MCF 10A (cell line): ENCODE measurements around the gene RNF114. TPM values are rescaled to one million over a fixed set of nuclear protein-coding genes. Genes with fewer than 3 reads are reported as not detected.

Experiments used
- BruUV-seq: library from RNA; stranded (reverse); fragments of 400-500 nt; replicated peaks from 2 replicates; lab custom pipeline; 2021; lab: Mats Ljungman, UMichigan
- CTCF ChIA-PET: fragments of 300-600 bp; sonication (Branson Sonifier 250); formaldehyde crosslinking; extraction: SDS; loops from one replicate; lab custom pipeline; 2021; ENCODE audit warnings: antibody characterized with exemption, inconsistent platforms; lab: Yijun Ruan, JAX
- POLR2A ChIA-PET: fragments of 300-600, 350-650 bp; sonication (Branson Sonifier 250); formaldehyde crosslinking; extraction: SDS; loops from one replicate; lab custom pipeline; 2020; ENCODE audit warnings: antibody characterized with exemption, inconsistent platforms; lab: Yijun Ruan, JAX
- DNase-seq: peaks from one replicate; pipeline ENCODE4 v3.0.0-alpha.2; 2018; ENCODE audit not compliant: unreplicated experiment
- H3K27ac Mint-ChIP-seq: one replicate; pipeline ENCODE4 v1.8.0; 2022; ENCODE audit warnings: mild to moderate bottlenecking, low read depth, mixed read lengths; ENCODE audit not compliant: unreplicated experiment
- H3K27me3 Mint-ChIP-seq: one replicate; pipeline ENCODE4 v1.8.0; 2022; ENCODE audit warnings: mixed read lengths; ENCODE audit not compliant: insufficient read depth, unreplicated experiment
- H3K36me3 Mint-ChIP-seq: one replicate; pipeline ENCODE4 v1.8.0; 2022; ENCODE audit warnings: mild to moderate bottlenecking, moderate library complexity, mixed read lengths; ENCODE audit not compliant: insufficient read depth, unreplicated experiment
- H3K4me1 Mint-ChIP-seq: one replicate; pipeline ENCODE4 v1.8.0; 2022; ENCODE audit warnings: mixed read lengths; ENCODE audit not compliant: insufficient read depth, unreplicated experiment
- H3K4me3 Mint-ChIP-seq: one replicate; pipeline ENCODE4 v1.8.0; 2022; ENCODE audit warnings: mild to moderate bottlenecking, moderate library complexity, mixed read lengths; ENCODE audit not compliant: unreplicated experiment
- H3K9me3 Mint-ChIP-seq: one replicate; pipeline ENCODE4 v1.8.0; 2022; ENCODE audit warnings: mixed read lengths; ENCODE audit not compliant: unreplicated experiment
- intact Hi-C: fragments of 100-400 bp; cut with micrococcal nuclease; formaldehyde crosslinking; loops from 2 replicates; pipeline ENCODE4 v1.14.1; 2022
- total RNA-seq: library from RNA; stranded (reverse); gene quantifications from 2 replicates; pipeline ENCODE4 v1.2.3, GENCODE V29; 2022
- TF ChIP-seq, protein P1 (sequence below): fragments of 200-600 bp; IDR thresholded peaks from one replicate; pipeline ENCODE4 v1.8.0; 2022; ENCODE audit warnings: antibody characterized with exemption, mild to moderate bottlenecking; ENCODE audit not compliant: unreplicated experiment

The RNF114 gene
- total RNA-seq, 1 experiment from 2014 or later, result 48.6 TPM

DNA sequence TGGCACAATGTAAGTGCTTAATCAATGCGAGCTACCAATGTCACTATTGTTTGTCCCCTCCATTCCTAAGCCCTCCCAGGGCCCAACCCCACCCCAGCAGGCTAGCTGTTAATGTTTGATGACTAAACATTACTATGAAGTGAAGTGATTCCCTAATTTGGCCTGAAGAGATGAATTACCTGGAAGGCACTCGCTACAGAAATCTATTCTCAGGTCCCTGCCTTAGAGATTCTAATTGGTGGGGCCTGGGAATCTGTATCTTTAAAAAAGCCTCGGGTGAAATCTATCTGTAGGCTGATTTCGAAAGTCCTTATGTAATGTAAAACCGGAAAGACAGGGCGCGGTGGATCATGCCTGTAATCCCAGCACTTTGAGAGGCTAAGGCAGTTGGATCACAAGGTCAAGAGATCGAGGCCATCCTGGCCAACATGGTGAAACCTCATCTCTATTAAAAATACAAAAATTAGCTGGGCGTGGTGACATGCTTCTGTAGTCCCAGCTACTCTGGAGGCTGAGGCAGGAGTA, 29.6 kb downstream of the RNF114 start:
- CTCF ChIA-PET, result interaction anchor here (0.6 to 5.5 kb wide), 10 partner anchors 8 to 501 kb away, joined by 3 to 67 read pairs (median 3); partner anchors contain the start of gene SNAI1
- Mint-ChIP-seq H3K4me1 (peaks cover 15% of the 10 kb centered on the region), H3K27me3 (no peaks in the 10 kb centered on the region), H3K4me3 (no peak overlapping the region), H3K27ac (no peak overlapping the region), H3K36me3 (no peaks in the 10 kb centered on the region), H3K9me3 (no peaks in the 10 kb centered on the region)
- TF ChIP-seq, protein P1, sequence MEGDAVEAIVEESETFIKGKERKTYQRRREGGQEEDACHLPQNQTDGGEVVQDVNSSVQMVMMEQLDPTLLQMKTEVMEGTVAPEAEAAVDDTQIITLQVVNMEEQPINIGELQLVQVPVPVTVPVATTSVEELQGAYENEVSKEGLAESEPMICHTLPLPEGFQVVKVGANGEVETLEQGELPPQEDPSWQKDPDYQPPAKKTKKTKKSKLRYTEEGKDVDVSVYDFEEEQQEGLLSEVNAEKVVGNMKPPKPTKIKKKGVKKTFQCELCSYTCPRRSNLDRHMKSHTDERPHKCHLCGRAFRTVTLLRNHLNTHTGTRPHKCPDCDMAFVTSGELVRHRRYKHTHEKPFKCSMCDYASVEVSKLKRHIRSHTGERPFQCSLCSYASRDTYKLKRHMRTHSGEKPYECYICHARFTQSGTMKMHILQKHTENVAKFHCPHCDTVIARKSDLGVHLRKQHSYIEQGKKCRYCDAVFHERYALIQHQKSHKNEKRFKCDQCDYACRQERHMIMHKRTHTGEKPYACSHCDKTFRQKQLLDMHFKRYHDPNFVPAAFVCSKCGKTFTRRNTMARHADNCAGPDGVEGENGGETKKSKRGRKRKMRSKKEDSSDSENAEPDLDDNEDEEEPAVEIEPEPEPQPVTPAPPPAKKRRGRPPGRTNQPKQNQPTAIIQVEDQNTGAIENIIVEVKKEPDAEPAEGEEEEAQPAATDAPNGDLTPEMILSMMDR, result no peak
- BruUV-seq, result no TSS peak
- DNase-seq, result no peak
- intact Hi-C loops, result no loop called here
- POLR2A ChIA-PET, result interaction anchor here (0.6 to 1.3 kb wide), 4 partner anchors 12 to 456 kb away, joined by 3 to 6 read pairs (median 4); no protein-coding TSS in a partner anchor

DNA sequence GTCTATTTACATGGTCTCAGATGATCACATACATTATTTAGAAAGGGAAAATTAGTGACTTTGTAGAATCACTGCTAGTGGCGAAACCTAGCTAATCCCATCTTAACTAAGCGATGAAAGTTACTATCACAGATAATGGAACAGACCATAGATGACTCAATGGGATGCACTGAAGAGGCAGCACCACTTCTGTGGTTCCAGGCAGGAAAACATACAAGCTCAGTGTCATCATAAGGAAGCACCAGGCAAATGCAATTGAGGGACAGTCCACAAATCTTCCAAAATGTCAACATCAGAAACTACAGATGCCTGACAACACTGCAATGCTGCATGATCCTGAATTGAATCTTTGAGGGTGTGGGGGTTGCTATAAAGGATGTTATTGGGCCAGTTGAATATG, 30.7 kb downstream of the RNF114 start:
- Mint-ChIP-seq H3K27ac (no peak overlapping the region), H3K27me3 (no peaks in the 10 kb centered on the region), H3K9me3 (no peaks in the 10 kb centered on the region), H3K36me3 (no peaks in the 10 kb centered on the region), H3K4me1 (peaks cover 15% of the 10 kb centered on the region), H3K4me3 (no peak overlapping the region)
- ChIA-PET CTCF (interaction anchor here (2.4 to 5.5 kb wide), 2 partner anchors 11 to 104 kb away, joined by 9 to 67 read pairs; no protein-coding TSS in a partner anchor), POLR2A (no interaction called here)
- intact Hi-C loops, result no loop called here
- DNase-seq, result no peak
- TF ChIP-seq, protein P1, result no peak
- no TSS peak for BruUV-seq

GRCh38 chr20:49969234-49969633, 33.0 kb downstream of the RNF114 start:
- ChIA-PET CTCF (interaction anchor here (0.6 to 14.3 kb wide), 3 partner anchors 10 to 99 kb away, joined by 4 to 582 read pairs (median 26); no protein-coding TSS in a partner anchor), POLR2A (interaction anchor here (1.0 kb wide), 2 partner anchors 10 to 111 kb away, joined by 3 to 6 read pairs; no protein-coding TSS in a partner anchor)
- Mint-ChIP-seq H3K27me3 (no peaks in the 10 kb centered on the region), H3K4me1 (peaks cover 15% of the 10 kb centered on the region), H3K9me3 (no peaks in the 10 kb centered on the region), H3K4me3 (no peak overlapping the region), H3K36me3 (no peaks in the 10 kb centered on the region), H3K27ac (no peak overlapping the region)
- intact Hi-C loops, result no loop called here
- TF ChIP-seq, protein P1, result no peak
- no TSS peak for BruUV-seq
- DNase-seq, result no peak

- no TSS peak for BruUV-seq
- H3K27ac Mint-ChIP-seq, result no peak overlapping the region
- peaks cover 15% of the 10 kb centered on the region for H3K4me1 Mint-ChIP-seq
These were observed 33.7 kb downstream of the RNF114 start for GRCh38 chr20:49969946-49970345.

More at GRCh38 chr20:49969946-49970345, 33.7 kb downstream of the RNF114 start:
- ChIA-PET POLR2A (interaction anchor here (1.5 kb wide), 1 partner anchor 15 kb away, joined by 3 read pairs; no protein-coding TSS in a partner anchor), CTCF (interaction anchor here (2.1 to 14.3 kb wide), 3 partner anchors 9 to 116 kb away, joined by 10 to 582 read pairs (median 26); no protein-coding TSS in a partner anchor)
- intact Hi-C loops, result no loop called here
- H3K27me3 Mint-ChIP-seq, result no peaks in the 10 kb centered on the region
- no peak for DNase-seq
- no peak overlapping the region for H3K4me3 Mint-ChIP-seq
- H3K9me3 Mint-ChIP-seq, result no peaks in the 10 kb centered on the region
- no peaks in the 10 kb centered on the region for H3K36me3 Mint-ChIP-seq
- TF ChIP-seq, protein P1, result no peak
